NCI-H2196 (cell line): Measurements from ENCODE around the gene UBE2J2.
A peak's percentile ranks its signal among the peaks of the same experiment; 100 is the strongest.

Experiments used
- DNase-seq: peaks from one replicate; lab custom pipeline; 2025; ENCODE audit not compliant: unreplicated experiment; lab: John Stamatoyannopoulos, UW

Gene UBE2J2

GRCh38 chr1:1309251-1310108 lies 35.8 kb upstream of the UBE2J2 start:
- DNase-seq = peak; percentile 31

- DNase-seq = no peak
Measured at GRCh38 chr1:1308756-1309250, 35.1 kb upstream of the UBE2J2 start.

GRCh38 chr1:1307923-1308755 lies 34.5 kb upstream of the UBE2J2 start, which contains the start of the genes ACAP3 and PUSL1:
Gene ACAP3 (minus strand): TSS chr1:1307930. CDS start chr1:1307815, 115 bp downstream.
Gene PUSL1 (plus strand): TSS chr1:1308597. CDS start chr1:1308644, 47 bp downstream.
- DNase-seq = peak; percentile 93

GRCh38 chr1:1307261-1307922 lies 33.7 kb upstream of the UBE2J2 start:
- peak; percentile 38 for DNase-seq

- DNase-seq = no peak
Measured at GRCh38 chr1:1306661-1307260, 33.1 kb upstream of the UBE2J2 start.

GRCh38 chr1:1306070-1306660 lies 32.5 kb upstream of the UBE2J2 start:
- DNase-seq = no peak

- peak; percentile 57 for DNase-seq
Measured at GRCh38 chr1:1305300-1306069, 31.8 kb upstream of the UBE2J2 start.

GRCh38 chr1:1304331-1305299 lies 31.0 kb upstream of the UBE2J2 start:
- peak; percentile 81 for DNase-seq

GRCh38 chr1:1303736-1304135 lies 30.1 kb upstream of the UBE2J2 start:
- DNase-seq = no peak

GRCh38 chr1:1302951-1303509 lies 29.4 kb upstream of the UBE2J2 start:
- DNase-seq = no peak

- DNase-seq = no peak
Measured at GRCh38 chr1:1302006-1302430, 28.4 kb upstream of the UBE2J2 start.

GRCh38 chr1:1300352-1300739 lies 26.7 kb upstream of the UBE2J2 start:
- no peak for DNase-seq

GRCh38 chr1:1299686-1300351 lies 26.2 kb upstream of the UBE2J2 start:
- DNase-seq = no peak

- DNase-seq = no peak
Measured at GRCh38 chr1:1298861-1299685, 25.4 kb upstream of the UBE2J2 start.

- DNase-seq = no peak
Measured at GRCh38 chr1:1297802-1298424, 24.3 kb upstream of the UBE2J2 start.
